Activated CD4-positive, alpha-beta T cell treated with anti-CD3 and anti-CD28 coated beads for 4 hours (primary cell): ENCODE data around the gene DCAF4.
"Not testable (repeated sequence)": the region's sequence is repeated elsewhere in the genome, so short reads cannot be mapped to it uniquely, and the experiment has no call there.

Experiments used
- DNase-seq, 2 donors: peaks; one replicate each; pipeline ENCODE4 v3.0.0-alpha.2; 2020

Gene DCAF4

DNA sequence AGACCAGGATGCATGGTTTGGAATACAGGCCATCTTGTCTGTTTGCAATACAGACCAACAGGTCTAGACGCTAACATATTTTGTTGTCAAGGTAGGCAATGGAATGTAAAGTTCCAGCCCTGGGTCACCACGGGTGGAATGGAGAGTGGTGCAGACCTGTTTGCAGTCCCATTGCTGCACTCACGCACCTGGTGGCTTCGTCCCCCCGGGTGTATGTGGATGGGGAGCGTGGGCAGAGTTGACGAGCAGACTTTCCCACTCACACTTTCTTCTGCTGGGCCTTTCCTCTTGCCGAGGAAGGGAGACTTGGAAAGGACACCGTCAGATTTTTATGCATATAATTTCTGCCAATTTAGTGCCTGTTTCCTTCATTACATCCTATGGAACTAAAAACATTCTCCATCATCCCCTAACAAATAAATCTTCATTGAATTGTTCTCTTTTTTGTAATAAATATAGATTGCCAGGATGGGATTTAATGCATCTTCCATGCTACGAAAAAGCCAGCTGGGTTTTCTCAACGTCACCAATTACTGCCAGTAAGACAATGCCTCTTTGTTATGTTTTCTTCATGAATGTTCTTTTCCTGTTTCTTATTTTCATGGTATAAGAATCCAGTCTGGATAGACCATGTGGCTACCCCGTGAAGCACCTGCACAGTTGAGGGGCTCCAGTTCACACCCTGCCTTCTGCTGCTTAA is 15.2 kb downstream of the DCAF4 start:
- DNase-seq: no peak

DNA sequence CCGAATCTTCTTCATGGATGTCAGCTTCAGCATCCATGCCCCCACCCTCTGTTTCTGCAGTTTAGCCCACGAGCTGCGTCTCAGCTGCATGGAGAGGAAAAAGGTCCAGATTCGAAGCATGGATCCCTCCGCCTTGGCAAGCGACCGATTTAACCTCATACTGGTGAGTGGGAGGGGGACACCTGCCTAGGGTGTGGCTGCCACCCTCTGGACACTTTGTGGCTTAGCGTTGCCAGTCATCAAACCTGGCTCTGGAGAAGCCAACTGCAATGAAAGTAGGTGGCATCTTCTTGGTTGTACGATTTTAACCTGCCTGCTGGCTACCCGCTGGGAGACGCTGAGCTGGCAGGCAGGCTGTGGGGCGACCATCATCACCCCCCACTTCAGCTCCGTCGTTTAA is 16.7 kb downstream of the DCAF4 start:
- no peak for DNase-seq

DNA sequence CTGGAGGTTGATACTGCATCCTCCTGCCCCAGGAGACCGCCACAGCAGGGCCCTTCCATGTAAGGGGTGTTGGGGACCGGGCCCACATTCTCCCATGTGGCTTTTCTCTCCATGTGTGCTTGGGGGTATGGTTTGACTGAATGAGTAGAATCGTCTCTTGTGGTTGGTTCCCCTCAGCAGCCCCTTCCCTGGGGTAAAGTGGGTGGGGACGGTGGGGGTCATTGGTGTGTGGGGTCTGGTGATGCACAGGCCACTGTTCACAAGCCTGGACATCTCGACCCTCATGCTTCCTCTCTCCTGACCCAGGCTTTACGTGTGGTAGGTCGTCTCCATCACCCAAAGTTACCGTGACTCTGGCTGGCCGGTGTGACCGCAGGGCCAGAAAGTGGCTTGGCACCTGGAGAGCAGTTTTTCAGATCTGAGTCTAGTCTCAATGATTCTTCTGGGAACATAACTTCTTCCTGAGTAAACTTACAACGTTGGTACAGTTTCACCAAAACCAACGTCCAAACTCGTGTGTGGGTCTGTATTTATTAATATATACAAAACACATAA is 17.7 kb downstream of the DCAF4 start:
- no peak for DNase-seq

DNA sequence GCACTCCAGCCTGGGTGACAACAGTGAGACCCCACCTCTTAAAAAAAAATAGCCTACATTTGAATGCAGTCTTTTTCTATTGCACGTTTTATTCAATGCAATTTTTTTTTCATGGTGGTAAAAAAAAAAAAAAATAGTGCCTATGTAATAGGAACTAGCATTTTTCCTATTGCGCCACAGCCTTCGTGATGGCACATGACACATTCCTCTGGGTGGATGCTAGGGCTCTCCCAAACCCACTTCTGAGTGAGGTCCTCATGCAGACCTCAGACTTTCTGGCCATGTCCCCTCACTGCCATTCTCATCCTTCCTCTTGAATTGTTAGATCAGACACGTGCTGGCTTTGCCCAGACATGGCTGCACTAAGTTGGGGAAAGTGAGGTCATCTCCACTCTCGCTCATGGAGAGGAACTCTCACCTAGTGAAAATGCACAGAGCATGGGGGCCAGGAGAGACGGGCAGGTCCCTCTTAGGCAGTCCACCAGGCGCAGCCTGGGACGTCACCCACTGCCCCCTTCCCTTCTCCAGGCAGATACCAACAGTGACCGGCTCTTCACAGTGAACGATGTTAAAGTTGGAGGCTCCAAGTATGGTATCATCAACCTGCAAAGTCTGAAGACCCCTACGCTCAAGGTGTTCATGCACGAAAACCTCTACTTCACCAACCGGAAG is 19.2 kb downstream of the DCAF4 start:
- DNase-seq: no peak

DNA sequence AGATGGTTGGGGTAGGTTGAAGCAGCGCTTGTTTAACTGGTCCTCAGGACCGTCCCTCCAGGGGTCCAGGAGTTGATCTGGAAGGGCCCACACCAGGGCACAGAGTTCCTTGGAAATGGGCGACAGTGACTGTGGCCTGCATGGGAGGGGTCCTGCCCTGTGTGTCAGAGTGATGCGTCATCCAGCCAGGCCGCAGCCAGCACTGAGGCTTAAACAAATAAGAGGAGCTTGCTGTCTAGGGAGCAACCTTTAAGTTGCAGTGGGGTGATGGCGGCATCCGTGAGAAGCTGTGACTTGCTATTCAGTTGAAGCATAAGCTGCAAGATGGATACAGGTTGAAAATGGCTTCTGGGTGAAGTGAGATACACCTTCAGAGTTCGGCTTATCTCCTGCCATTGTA is 20.2 kb downstream of the DCAF4 start:
- DNase-seq: no peak

DNA sequence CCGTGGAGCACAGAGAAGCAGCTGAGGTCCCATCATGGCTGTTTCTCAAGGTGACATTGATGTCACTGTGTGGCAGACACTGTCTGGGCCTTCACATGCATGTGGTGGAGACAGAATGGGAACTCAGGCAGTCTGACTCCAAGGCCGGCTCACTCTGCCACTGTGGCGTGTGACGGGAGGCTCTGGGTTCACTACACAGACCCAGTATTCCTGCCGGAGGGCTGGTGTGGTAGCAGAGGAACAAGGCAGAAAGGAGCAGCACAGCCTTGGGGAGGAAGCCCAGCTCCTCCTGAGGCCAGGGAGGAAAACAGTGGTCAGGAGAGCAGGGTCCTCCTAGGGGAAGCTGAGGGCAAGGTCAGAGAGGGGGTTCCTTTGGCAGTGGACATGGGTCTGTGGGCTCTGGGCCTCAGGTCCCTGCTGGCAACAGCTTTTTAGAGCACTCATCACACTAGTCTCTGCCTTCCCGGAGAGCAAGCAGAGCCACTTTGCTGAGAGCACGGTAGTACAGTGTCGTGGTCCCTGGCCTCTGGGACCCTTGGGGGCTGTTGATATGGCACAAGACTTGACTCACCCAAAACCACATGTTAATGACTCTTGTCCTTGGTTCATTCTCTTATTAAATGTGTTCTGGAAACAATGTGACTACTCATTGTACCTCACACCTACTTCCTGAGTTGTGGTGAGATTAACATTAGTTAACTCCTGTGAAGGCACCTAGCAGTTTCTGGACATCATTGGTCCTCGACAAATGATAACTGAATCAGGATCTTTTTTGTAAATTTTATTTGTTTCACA is 21.3 kb downstream of the DCAF4 start:
- no peak for DNase-seq

DNA sequence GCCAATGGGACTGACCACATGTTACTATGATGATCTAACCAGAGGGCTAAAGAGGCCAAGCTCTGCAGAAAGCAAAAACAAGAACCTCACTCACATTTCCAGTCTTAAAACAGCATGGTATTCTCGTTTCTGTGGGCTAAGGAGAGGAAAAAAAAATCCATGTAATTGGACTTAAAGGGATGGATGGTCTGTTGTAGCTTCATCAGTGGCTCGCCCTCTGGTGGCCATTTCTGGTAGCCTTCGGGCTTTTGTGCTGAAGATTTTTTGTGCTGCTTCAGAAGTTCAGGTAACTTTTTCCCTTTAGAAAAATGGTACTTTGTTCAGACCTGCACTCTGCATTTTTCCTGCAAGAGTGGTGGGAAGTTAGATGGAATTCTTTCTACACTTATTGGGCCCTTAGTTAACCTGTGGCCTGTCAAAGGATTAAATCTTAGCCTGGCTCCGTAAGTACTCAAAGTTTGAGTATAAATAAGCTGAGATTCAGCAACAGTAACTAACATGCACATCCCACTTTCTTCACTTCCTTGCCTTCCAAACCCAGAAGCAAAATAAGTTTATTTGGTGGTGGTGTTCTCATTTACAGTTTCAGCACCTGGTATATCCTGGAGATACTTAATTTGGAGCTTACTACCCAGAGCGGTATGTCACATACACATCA is 22.3 kb downstream of the DCAF4 start:
- peak; percentile 54 to 61 for DNase-seq

DNA sequence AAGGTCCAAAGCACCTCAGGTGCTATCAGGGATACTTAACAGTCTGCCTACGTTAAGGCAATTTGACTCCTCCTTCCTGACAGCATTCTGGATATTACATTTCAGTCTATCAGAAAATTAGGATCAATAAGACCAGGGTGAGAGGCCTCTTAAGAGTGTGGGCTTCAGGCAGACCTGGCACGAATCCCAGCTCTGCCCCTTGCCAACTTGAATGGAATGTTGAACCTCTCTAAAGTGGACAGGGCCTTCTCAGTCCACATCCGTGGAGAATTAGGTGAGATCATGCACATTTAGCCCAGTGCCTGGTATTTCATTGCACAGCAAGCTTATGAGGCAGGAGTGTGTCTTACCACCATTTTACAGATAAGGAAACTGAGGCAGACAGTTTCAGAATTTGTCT is 25.9 kb downstream of the DCAF4 start:
- DNase-seq: no peak

DNA sequence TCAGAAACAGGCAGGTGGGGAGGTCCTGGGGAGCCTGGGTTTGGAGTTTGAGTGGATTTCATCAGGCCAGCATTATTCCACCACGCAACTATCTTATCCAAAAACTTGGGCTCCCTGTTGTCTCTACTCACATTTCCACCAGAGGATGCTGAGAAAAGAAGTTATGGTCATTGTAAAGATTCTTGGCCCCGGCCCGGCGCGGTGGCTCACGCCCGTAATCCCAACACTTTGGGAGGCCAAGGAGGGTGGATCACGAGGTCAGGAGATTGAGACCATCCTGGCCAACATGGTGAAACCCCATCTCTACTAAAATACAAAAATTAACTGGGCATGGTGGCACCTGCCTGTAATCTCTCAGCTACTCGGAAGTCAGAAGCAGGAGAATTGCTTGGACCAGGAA is 30.5 kb downstream of the DCAF4 start:
- DNase-seq: not testable (repeated sequence)

DNA sequence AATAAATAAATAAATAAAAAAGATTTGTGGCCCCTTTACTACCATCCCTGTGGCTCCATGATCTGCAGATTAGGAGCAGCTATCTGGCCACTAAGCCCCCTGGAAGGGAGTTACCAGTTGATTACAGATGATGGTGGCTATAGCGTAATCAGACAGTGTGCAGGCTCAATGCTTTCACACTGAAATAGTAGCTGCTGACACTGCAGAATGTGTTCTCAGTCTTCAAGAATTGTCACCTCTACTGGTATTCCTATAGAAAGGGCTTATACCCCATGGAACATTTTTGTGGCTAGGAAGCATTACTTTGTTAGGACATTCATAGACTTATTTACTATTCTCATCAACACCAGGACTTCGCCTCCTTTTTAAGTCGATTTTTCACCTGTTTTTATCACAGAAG is 30.9 kb downstream of the DCAF4 start:
- DNase-seq: no peak

DNA sequence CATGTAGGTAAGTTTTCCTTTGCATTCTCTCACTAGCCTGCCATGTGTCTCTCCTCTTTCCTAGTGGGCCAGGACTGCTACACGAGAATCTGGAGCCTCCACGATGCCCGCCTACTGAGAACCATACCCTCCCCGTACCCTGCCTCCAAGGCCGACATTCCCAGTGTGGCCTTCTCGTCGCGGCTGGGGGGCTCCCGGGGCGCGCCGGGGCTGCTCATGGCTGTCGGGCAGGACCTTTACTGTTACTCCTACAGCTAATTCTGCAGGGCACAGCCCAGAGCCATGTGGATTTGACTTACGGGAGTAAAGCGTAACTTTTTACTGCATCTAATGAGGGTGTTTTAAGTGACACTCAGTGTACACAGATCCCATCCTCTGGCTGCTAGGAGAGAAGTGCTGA is 32.3 kb downstream of the DCAF4 start:
- no peak for DNase-seq

DNA sequence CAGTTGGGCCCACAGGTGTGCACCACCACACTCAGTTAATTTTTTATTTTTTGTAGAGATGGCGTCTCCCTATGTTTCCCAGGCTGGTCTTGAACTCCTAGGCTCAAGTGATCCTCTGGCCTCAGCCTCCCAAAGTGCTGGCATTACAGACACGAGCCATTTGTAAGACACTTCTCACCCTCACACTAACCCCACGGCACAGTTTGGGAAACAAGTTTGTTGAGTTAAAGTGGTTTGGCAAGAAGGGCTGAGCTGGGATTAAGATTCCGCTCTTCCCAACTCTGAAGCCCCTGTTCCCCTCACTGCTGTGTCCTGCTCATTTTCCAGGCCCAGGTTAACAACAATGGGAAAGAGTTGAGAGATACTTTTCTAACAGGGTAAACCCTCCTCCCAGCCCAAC is 34.8 kb downstream of the DCAF4 start:
- not testable (repeated sequence) for DNase-seq

DNA sequence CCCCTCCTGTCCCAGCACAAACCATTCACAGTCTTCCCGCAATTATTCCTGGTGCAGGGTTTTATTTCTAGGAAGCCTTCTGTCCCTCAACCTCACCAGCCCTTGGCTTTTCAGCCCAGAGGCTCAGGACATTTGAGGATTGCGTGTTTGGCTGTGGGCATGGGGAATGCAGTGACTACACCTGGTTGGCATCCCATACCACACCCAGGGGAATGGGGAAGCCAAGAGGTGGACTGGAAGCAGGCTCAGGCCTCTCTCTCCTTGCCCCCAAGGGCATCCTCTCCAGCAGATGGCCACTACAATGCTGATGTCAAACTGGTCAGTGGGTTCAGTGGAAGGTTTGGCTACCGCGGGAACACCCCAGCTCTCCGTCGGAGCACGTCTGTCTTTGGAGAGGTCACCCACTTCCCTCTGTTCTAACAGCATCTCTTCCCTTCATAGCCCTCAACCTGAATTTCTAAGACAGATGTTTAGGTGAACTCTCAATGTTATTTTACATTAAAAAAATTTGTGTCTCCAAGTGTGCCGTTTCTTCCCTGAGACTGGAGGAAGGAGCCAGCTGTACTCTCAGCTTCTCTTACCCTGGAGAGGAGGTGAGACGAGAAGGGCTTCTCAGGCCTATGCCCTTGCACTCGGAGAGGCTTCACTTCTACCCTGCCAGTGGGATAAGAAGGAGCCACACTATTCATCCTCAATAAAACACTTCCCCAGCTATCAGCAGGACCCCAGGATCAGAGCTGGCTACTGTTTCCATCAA is 35.5 kb downstream of the DCAF4 start:
- DNase-seq: no peak

DNA sequence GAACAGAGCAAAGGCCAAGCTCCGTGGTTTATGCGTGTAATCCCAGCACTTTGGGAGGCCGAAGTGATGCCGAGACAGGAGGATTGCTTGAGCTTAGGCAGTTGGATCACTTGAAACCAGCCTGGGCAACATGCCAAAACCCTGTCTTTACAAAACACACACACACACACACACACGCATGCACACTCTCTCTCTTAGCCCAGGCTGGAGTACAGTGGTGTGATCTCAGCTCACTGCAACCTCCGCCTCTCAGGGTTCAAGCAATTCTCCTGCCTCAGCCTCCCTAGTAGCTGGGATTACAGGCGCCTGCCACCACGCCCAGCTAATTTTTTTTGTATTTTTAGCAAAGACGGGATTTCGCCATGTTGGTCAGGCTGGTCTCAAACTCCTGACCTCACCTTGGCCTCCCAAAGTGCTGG is 36.1 kb downstream of the DCAF4 start:
- DNase-seq: not testable (repeated sequence)

DNA sequence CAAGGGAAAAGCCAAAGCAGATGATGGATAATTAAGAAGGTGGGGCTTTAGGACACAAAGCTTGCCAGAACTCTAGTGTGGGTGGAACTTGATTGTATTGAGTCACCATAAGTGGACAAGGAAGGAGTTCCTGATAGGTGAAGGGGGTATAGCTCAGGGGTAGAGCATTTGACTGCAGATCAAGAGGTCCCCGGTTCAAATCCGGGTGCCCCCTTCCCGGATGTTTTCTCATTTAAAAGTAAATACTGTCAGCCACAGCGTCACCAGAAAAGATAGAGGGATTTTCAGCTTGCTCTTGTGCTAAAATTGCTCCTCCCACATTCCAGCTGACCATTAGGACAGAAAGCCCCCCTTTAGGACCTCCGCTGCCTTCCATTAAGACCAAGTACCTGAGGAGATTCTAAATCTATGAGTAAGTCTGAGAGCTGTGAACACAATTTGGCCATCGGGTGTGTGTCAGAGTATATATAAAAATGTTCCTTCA is 36.6 kb downstream of the DCAF4 start:
- DNase-seq: no peak

DNA sequence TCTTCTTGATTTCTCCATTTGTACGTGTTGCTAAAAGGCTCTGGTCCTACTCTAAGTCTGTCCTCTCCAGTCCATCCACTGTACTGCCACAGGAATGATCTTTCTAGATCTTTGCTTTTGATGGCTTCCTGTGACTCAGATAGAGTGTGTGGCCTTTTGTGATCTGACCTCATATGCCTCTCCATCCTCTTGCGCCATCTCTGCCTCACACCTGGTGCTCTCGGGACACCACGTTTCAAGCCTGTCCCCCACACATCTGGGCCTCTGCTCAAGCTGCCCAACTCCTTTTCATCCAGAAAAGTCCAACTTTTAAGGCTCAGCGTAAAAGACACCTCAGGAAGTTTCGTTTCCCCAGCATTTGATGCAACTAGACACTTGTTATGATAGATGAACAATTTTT is 39.0 kb downstream of the DCAF4 start:
- no peak for DNase-seq

DNA sequence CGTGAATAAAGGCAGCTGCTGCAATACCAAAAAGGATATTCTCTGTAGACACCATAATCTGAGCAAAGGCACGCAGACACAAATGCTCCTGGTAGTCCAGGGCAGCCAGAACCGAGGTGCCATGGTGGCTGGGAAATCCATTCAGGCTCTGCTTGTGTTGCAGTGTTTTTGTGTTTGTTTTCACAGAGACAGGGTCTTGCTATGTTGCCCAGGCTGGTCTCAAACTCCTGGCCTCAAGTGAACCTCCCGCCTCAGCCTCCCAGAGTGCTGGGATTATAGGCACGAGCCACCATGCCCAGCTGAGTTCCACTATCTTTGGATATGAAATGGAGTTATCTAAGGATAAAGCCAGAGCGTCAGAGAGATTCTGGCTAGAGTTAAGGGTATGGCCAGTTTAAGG is 39.8 kb downstream of the DCAF4 start:
- no peak for DNase-seq

DNA sequence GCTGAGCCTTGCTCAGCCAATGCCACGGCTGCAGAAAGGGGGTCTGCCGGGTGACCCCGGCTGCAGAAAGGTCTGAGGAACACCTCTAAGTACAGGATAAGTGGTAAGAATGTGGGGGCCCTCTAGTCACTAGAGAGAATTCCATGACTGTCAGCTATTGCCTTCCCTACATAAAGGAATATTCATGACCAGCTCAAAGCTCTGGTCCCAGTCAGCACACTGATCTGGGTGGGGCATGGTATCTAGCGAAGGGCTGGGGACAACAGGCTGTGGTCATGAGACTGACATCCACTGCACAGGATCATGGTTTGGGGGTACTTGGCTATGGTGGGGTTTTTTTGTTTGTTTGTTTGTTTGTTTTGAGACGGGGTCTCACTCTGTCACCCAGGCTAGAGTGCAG is 42.1 kb downstream of the DCAF4 start:
- DNase-seq: no peak

DNA sequence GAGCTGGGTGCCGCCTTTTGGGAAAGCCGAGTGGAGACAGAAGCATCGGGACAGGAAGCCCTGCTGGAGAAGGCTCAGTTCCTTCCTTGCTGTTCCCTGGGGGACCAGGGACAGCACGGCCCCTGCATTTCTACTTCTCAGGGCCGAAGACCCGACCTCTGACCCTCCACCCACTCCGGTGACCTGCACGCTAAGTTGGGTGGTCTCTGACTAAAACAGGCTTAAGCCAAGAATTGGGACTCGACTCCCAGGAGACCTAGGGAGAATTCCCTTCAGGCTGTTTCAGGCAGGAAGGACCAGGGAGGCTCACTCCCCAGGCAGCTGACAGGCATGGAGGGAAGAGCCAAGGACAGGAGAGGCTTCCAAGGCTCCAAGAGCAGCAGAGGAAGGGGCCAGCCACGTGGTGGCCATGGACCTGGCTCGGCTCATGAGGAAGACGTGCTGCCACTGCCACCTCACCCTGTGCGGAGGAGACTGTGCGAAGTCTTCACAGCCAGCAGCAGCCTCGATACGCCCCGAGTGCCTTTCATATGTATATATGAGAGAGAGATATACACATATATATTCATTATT is 43.9 kb downstream of the DCAF4 start:
- no peak for DNase-seq

DNA sequence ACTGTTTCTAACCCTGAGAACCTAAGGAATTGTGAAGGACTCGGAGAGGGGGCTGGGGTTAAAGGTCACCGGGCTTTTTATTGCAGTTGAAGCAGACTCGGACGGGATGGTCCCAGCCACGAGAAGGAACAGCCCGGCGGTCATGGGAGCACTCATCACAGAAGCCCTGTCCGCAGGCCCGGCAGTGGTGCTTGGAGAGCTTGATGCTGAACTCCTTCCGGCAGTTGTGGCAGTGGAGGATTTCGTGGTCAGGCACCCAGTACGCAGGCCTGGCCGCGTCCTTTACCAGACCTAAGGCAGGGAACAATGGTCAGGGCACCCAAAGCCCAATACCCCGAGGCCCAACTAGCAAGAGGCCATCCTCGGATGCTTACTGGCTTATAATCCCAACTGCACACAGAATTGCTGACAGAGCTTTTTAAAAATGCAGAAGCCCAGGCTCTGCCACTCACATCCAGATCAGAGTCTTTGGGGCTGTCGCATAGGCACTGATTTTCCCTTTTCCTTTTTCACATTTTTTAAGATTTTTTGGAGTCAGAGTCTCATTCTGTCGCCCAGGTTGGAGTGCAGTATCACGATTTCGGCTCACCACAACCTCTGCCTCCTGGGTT is 44.7 kb downstream of the DCAF4 start:
- no peak for DNase-seq

DNA sequence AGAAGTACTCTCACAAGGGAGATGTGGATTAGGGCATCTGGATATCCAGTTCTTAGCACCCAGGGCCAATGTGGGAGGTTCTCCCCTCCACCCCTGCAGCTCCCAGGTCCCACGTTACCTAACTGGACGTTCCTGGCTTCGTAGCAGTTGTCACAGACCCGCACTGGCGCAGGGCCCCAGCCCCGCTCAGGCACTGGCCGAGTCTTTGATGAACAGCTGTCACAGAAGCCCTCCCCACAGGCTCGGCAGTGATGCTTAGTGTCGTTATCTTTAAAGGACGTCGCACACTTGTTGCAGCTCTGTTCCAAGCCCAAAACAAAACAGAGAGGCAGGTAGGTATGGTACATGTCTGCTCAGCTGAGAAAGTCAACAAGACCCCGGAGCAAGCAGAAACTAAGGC is 48.4 kb downstream of the DCAF4 start:
- DNase-seq: no peak
